GM23338 (cell line): ENCODE results near the gene CRYM. TPM values are rescaled to one million over a fixed set of nuclear protein-coding genes. Genes with fewer than 3 reads are reported as not detected.

Source experiments
- ATAC-seq: fragments of 200-7000 bp; cut with Tn5 transposase; 3 replicates; pipeline ENCODE4 v1.9.1; 2020
- DNase-seq: peaks from one replicate; pipeline ENCODE4 v3.0.0-alpha.2; 2015; ENCODE audit warnings: low spot score
- H2AFZ ChIP-seq: fragments of 200-600 bp; sonication (generic); 2 replicates; pipeline ENCODE4 v1.8.0; 2016; ENCODE audit warnings: antibody characterized with exemption, mild to moderate bottlenecking, moderate library complexity
- H3F3A ChIP-seq: fragments of 200-600 bp; sonication (generic); replicated peaks from 2 replicates; pipeline ENCODE4 v1.8.0; 2017; ENCODE audit warnings: antibody characterized with exemption, mixed run types, low read depth
- H3K27ac ChIP-seq: fragments of 200-600 bp; sonication (generic); 2 replicates; pipeline ENCODE4 v1.6.1; 2016; ENCODE audit warnings: low read depth
- H3K27me3 ChIP-seq: fragments of 200-600 bp; sonication (generic); 2 replicates; pipeline ENCODE4 v1.8.0; 2016; ENCODE audit warnings: mild to moderate bottlenecking, mixed run types, moderate library complexity; ENCODE audit not compliant: insufficient read depth
- H3K36me3 ChIP-seq: fragments of 200-600 bp; sonication (generic); 2 replicates; pipeline ENCODE4 v1.8.0; 2016; ENCODE audit warnings: mild to moderate bottlenecking; ENCODE audit not compliant: insufficient read depth
- H3K4me1 ChIP-seq: fragments of 200-600 bp; sonication (generic); 2 replicates; pipeline ENCODE4 v1.8.0; 2016; ENCODE audit warnings: mild to moderate bottlenecking, moderate library complexity; ENCODE audit not compliant: insufficient read depth
- H3K4me2 ChIP-seq: fragments of 200-600 bp; sonication (generic); 2 replicates; pipeline ENCODE4 v1.7.1; 2017; ENCODE audit warnings: mixed run types
- H3K4me3 ChIP-seq: fragments of 200-600 bp; sonication (generic); 2 replicates; pipeline ENCODE4 v1.6.1; 2016; ENCODE audit warnings: mixed run types
- H3K79me2 ChIP-seq: fragments of 200-600 bp; sonication (generic); replicated peaks from 2 replicates; pipeline ENCODE4 v1.8.0; 2017; ENCODE audit warnings: mild to moderate bottlenecking; ENCODE audit not compliant: insufficient read depth
- H3K9me2 ChIP-seq: fragments of 200-600 bp; sonication (generic); 2 replicates; pipeline ENCODE4 v1.8.0; 2017; ENCODE audit not compliant: insufficient read depth
- H4K20me1 ChIP-seq: fragments of 200-600 bp; sonication (generic); replicated peaks from 2 replicates; pipeline ENCODE4 v1.8.0; 2017; ENCODE audit warnings: mild to moderate bottlenecking; ENCODE audit not compliant: insufficient read depth
- H3K27ac Mint-ChIP-seq: 2 replicates; pipeline ENCODE4 v1.8.0; 2020; ENCODE audit warnings: inconsistent platforms, mild to moderate bottlenecking, moderate library complexity, mixed read lengths
- H3K27me3 Mint-ChIP-seq: 3 replicates; pipeline ENCODE4 v1.8.0; 2022; ENCODE audit warnings: low read depth, mild to moderate bottlenecking, moderate library complexity, mixed read lengths, inconsistent platforms; ENCODE audit not compliant: insufficient read depth, poor library complexity
- H3K36me3 Mint-ChIP-seq: 3 replicates; pipeline ENCODE4 v1.8.0; 2021; ENCODE audit warnings: low read depth, mild to moderate bottlenecking, inconsistent platforms, moderate library complexity, mixed read lengths
- H3K4me1 Mint-ChIP-seq: 3 replicates; pipeline ENCODE4 v1.8.0; 2020; ENCODE audit warnings: mild to moderate bottlenecking, inconsistent platforms, mixed read lengths
- H3K4me3 Mint-ChIP-seq: 3 replicates; pipeline ENCODE4 v1.8.0; 2021; ENCODE audit warnings: moderate library complexity, mild to moderate bottlenecking, inconsistent platforms, mixed read lengths
- H3K9me3 Mint-ChIP-seq: 3 replicates; pipeline ENCODE4 v1.8.0; 2020; ENCODE audit warnings: moderate library complexity, mild to moderate bottlenecking, inconsistent platforms, mixed read lengths
- CREB1 ChIP-seq: fragments of 250-450 bp; sonication (Bioruptor Pico); IDR thresholded peaks from 2 replicates; pipeline ENCODE4 v1.5.0; 2020; ENCODE audit warnings: low read depth, mild to moderate bottlenecking, moderate library complexity
- CTCF ChIP-seq, 2 experiments: fragments of 200-600 bp in 1 of 2; sonication (generic) in 1 of 2; conservative IDR thresholded peaks; 2 replicates each; pipeline versions ENCODE4 v1.5.1 to v1.6.1; 2016 to 2017; ENCODE audit warnings: antibody characterized with exemption in 2 of 2, low read depth in 2 of 2, mild to moderate bottlenecking in 2 of 2, moderate library complexity in 1 of 2
- POLR2AphosphoS5 ChIP-seq: IDR thresholded peaks from 2 replicates; pipeline ENCODE4 v1.6.1; 2016; ENCODE audit warnings: antibody characterized with exemption, low read depth
- REST ChIP-seq: IDR thresholded peaks from one replicate; pipeline ENCODE4 v1.6.1; 2018; ENCODE audit warnings: antibody characterized with exemption; ENCODE audit not compliant: unreplicated experiment
- ZNF331 ChIP-seq: fragments of 250-450 bp; sonication (Bioruptor Pico); IDR thresholded peaks from 2 replicates; pipeline ENCODE4 v1.5.0; 2020; ENCODE audit warnings: low read depth, mild to moderate bottlenecking, moderate library complexity
- polyA plus RNA-seq: library from polyadenylated mRNA; unstranded; fragments of >200 nt; fragmentation: Nextera tagmentation; extraction: Ambion mirVana; gene quantifications from 2 replicates; pipeline ENCODE4 v1.2.1, GENCODE V29; 2016
- total RNA-seq: library from RNA; depleted of rRNA; stranded (reverse); fragments of >200 nt; shearing (Covaris generic); gene quantifications from 2 replicates; pipeline ENCODE4 v1.2.3, GENCODE V29; 2014

Gene CRYM
- total and polyA plus RNA-seq, 2 experiments from 2014 or later: 15.2 to 18.0 TPM

- H3K9me2 ChIP-seq: no peaks in the 10 kb centered on the region
- ATAC-seq (no peak), DNase-seq (no peak)
- H3K4me1 ChIP-seq: no peaks in the 10 kb centered on the region
- no peaks in the 10 kb centered on the region for H3K79me2 ChIP-seq
- Mint-ChIP-seq H3K4me1 (no peaks in the 10 kb centered on the region), H3K36me3 (0 out of 3 replicates have a peak, but pooled peaks cover 2% of the 10 kb centered on the region), H3K9me3 (no peaks in the 10 kb centered on the region), H3K27me3 (peaks cover 4% of the 10 kb centered on the region), H3K4me3 (no peak overlapping the region), H3K27ac (no peak overlapping the region)
- no peaks in the 10 kb centered on the region for H4K20me1 ChIP-seq
- H3K4me3 ChIP-seq: no peak overlapping the region
- H3K36me3 ChIP-seq: no peaks in the 10 kb centered on the region
- TF ChIP-seq POLR2AphosphoS5: no peak
- no peak overlapping the region for H3K27ac ChIP-seq
- H3K27me3 ChIP-seq: no peaks in the 10 kb centered on the region
- H3K4me2 ChIP-seq: no peak overlapping the region
- no peaks in the 10 kb centered on the region for H3F3A ChIP-seq
- no peak overlapping the region for H2AFZ ChIP-seq
Observed at GRCh38 chr16:21262779-21263639, 15.1 kb downstream of the CRYM start.

GRCh38 chr16:21260870-21261791, 17.0 kb downstream of the CRYM start:
- Mint-ChIP-seq H3K27me3 (peaks cover 4% of the 10 kb centered on the region), H3K36me3 (0 out of 3 replicates have a peak, but pooled peaks cover 2% of the 10 kb centered on the region), H3K4me1 (no peaks in the 10 kb centered on the region), H3K27ac (no peak overlapping the region), H3K9me3 (no peaks in the 10 kb centered on the region), H3K4me3 (no peak overlapping the region)
- Histone ChIP-seq H3K4me1 (no peaks in the 10 kb centered on the region), H3K4me3 (no peak overlapping the region), H3K36me3 (no peaks in the 10 kb centered on the region), H2AFZ (no peak overlapping the region), H3K27ac (no peak overlapping the region), H4K20me1 (no peaks in the 10 kb centered on the region), H3F3A (no peaks in the 10 kb centered on the region), H3K79me2 (no peaks in the 10 kb centered on the region), H3K27me3 (no peaks in the 10 kb centered on the region), H3K9me2 (no peaks in the 10 kb centered on the region), H3K4me2 (no peak overlapping the region)
- ATAC-seq (no peak), DNase-seq (no peak)
- TF ChIP-seq CTCF (conservative IDR thresholded peaks at IDR 0.05; ENCODE audit: low read depth in 2 of 2) (no peak), REST (no peak), ZNF331 (no peak), CREB1 (CRISPR knock-in tag) (no peak)
